ENCODE data around the gene MGMT. TPM values are rescaled to one million over a fixed set of nuclear protein-coding genes. Genes with fewer than 3 reads are reported as not detected.

MGMT gene
- polyA plus RNA-seq, 1 of the 3 experiments (the other 2 are of a cell fraction): 10.8 TPM

DNA sequence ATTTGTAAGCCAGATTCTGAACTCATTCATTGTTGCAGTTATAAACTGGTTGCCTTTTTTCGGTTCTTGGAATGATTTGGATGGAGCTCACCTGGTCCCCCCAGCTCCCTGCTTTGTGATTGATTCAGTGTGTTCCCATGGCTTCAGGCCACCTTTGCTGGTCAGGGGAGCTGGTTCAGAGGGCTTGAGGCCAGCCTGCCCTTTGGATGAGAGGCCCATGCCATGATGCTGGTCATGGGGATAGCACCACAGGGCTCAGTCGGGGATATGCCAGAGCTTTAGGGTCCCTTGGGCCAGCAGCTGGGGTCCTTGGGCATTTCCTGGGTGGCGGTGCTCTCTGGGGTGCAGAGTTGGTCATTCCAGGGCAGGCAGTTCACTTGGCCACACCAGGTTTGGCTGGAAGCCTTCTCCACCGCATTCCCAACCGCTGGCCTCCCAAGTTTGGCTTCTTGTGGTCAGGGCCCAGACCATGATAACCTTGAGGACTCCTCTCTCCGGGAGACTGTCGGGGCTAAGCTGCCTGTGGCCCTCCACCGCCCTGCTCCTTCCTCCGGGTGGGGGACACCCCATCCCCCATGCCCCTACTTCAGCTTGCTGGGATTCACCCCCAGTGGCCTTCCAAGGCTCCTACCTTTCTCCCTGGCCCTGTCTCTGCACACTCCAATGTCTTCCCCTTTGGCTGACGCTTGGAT is 65.1 kb downstream of the MGMT start:
- Histone ChIP-seq H3K27me3 (ENCODE audit: insufficient read depth) (no peaks in the 10 kb centered on the region), H3K4me1 (ENCODE audit: control insufficient read depth in 1 of 2, insufficient read depth in 2 of 2, low read depth in 1 of 2, low read length in 1 of 2) (peaks cover 0 to 15% of the 10 kb centered on the region in 2 experiments; a peak in 1 of 4 replicates), H3F3A (replicated peaks; ENCODE audit: insufficient read depth) (no peaks in the 10 kb centered on the region), H3K36me3 (replicated peaks in 1 of 2; ENCODE audit: control insufficient read depth in 1 of 2, insufficient read depth in 2 of 2, low read length in 1 of 2) (no peaks in the 10 kb centered on the region), H3K9ac (no peak overlapping the region), H3K9me2 (no peaks in the 10 kb centered on the region), H3K27ac (ENCODE audit: low read depth in 2 of 2, low read length in 1 of 2) (no peak overlapping the region), H3K4me3 (ENCODE audit: low read depth in 2 of 2, low read length in 1 of 2) (no peak overlapping the region), H3K4me2 (no peak overlapping the region), H2AFZ (ENCODE audit: low read depth) (no peak overlapping the region), H3K9me3 (no peaks in the 10 kb centered on the region), H3K79me2 (ENCODE audit: insufficient read depth) (no peaks in the 10 kb centered on the region), H4K20me1 (ENCODE audit: insufficient read depth) (no peaks in the 10 kb centered on the region)
- TF ChIP-seq EP300 (IDR thresholded peaks at IDR 0.05; ENCODE audit: borderline replicate concordance in 1 of 2, low read depth in 1 of 2, low read length in 1 of 2) (no peak), RCOR1 (IDR thresholded peaks at IDR 0.05; ENCODE audit: low read length) (no peak), MEF2A (IDR thresholded peaks at IDR 0.05; ENCODE audit: borderline replicate concordance, low read depth) (no peak), GATA2 (CRISPR knock-in tag; IDR thresholded peaks at IDR 0.05) (no peak), ELF1 (IDR thresholded peaks at IDR 0.05) (no peak), GABPA (IDR thresholded peaks at IDR 0.05; ENCODE audit: low read depth) (no peak)
- TF ChIP-seq, protein P1, sequence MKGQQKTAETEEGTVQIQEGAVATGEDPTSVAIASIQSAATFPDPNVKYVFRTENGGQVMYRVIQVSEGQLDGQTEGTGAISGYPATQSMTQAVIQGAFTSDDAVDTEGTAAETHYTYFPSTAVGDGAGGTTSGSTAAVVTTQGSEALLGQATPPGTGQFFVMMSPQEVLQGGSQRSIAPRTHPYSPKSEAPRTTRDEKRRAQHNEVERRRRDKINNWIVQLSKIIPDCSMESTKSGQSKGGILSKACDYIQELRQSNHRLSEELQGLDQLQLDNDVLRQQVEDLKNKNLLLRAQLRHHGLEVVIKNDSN (IDR thresholded peaks at IDR 0.05; ENCODE audit: borderline replicate concordance, low read depth): no peak
- TF ChIP-seq, protein P2, sequence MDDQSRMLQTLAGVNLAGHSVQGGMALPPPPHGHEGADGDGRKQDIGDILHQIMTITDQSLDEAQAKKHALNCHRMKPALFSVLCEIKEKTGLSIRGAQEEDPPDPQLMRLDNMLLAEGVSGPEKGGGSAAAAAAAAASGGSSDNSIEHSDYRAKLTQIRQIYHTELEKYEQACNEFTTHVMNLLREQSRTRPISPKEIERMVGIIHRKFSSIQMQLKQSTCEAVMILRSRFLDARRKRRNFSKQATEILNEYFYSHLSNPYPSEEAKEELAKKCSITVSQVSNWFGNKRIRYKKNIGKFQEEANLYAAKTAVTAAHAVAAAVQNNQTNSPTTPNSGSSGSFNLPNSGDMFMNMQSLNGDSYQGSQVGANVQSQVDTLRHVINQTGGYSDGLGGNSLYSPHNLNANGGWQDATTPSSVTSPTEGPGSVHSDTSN (IDR thresholded peaks at IDR 0.05): no peak
- WGBS (ENCODE audit: low lambda C conversion rate): 71% methylated on average over 3 of the region's 10 CpGs
- DNase-seq: no peak
- ChIA-PET POLR2A (no interaction called here), CTCF (interaction anchor here (0.6 kb wide), 1 partner anchor 1284 kb away, joined by 3 read pairs; no protein-coding TSS in a partner anchor)

DNA sequence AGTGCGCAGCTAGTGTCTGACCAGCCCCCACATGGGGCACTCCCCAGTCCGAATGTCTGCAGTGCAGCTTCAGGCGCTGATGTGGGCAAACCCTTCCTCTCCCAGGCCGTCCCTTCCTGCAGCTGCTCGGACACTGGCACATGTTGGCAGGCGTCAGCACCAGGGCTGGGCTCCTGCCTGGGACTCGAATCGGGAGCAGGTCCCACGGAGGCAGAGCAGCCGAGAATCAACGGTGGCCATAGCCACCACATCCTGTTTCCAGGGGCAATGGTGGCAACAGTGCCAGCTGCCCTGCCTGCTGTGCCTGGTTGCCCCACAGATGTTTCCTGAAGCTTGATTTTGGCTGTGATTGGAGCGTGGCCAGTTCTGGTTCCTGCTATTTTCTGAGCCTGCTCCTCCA is 65.8 kb downstream of the MGMT start:
- H4K20me1 ChIP-seq (ENCODE audit: insufficient read depth): no peaks in the 10 kb centered on the region
- CTCF ChIA-PET: no interaction called here

More for the DNA sequence above, 65.8 kb downstream of the MGMT start:
- WGBS (ENCODE audit: low lambda C conversion rate): 56% methylated on average over 1 of the region's 12 CpGs
- DNase-seq: no peak
- H3K9me2 ChIP-seq: no peaks in the 10 kb centered on the region
- H3K36me3 ChIP-seq (replicated peaks in 1 of 2; ENCODE audit: control insufficient read depth in 1 of 2, insufficient read depth in 2 of 2, low read length in 1 of 2): no peaks in the 10 kb centered on the region
- no peaks in the 10 kb centered on the region for H3K79me2 ChIP-seq (ENCODE audit: insufficient read depth)
- H3F3A ChIP-seq (replicated peaks; ENCODE audit: insufficient read depth): no peaks in the 10 kb centered on the region
- H3K4me1 ChIP-seq (ENCODE audit: control insufficient read depth in 1 of 2, insufficient read depth in 2 of 2, low read depth in 1 of 2, low read length in 1 of 2): peaks cover 0 to 15% of the 10 kb centered on the region in 2 experiments; a peak in 1 of 4 replicates
- no peak overlapping the region for H3K4me2 ChIP-seq
- H3K27me3 ChIP-seq (ENCODE audit: insufficient read depth): no peaks in the 10 kb centered on the region
- H3K9ac ChIP-seq: no peak overlapping the region
- no peak overlapping the region for H2AFZ ChIP-seq (ENCODE audit: low read depth)
- POLR2A ChIA-PET: no interaction called here
- no peak for TF ChIP-seq MXI1 (IDR thresholded peaks at IDR 0.05; ENCODE audit: low read depth, low read length)
- TF ChIP-seq FOXM1 (IDR thresholded peaks at IDR 0.05; ENCODE audit: low read depth): no peak
- TF ChIP-seq, protein P3, sequence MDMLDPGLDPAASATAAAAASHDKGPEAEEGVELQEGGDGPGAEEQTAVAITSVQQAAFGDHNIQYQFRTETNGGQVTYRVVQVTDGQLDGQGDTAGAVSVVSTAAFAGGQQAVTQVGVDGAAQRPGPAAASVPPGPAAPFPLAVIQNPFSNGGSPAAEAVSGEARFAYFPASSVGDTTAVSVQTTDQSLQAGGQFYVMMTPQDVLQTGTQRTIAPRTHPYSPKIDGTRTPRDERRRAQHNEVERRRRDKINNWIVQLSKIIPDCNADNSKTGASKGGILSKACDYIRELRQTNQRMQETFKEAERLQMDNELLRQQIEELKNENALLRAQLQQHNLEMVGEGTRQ (IDR thresholded peaks at IDR 0.05; ENCODE audit: borderline replicate concordance, low read depth, low read length): no peak
- H3K9me3 ChIP-seq: no peaks in the 10 kb centered on the region
- no peak overlapping the region for H3K27ac ChIP-seq (ENCODE audit: low read depth in 2 of 2, low read length in 1 of 2)
- H3K4me3 ChIP-seq (ENCODE audit: low read depth in 2 of 2, low read length in 1 of 2): no peak overlapping the region

Data from SK-N-SH (cell line).